Left ventricle myocardium inferior (tissue), 1 donor: ENCODE measurements around the gene PEAR1. TPM values are rescaled to one million over a fixed set of nuclear protein-coding genes. Genes with fewer than 3 reads are reported as not detected.

Source experiments
- DNase-seq: peaks from one replicate; pipeline ENCODE4 v3.0.0-alpha.2; 2020
- H3K27ac ChIP-seq: fragments of 200-600 bp; replicated peaks from 2 replicates; pipeline ENCODE4 v1.8.0; 2021
- H3K27me3 ChIP-seq: fragments of 200-600 bp; 2 replicates; pipeline ENCODE4 v1.8.0; 2021; ENCODE audit warnings: low read depth
- H3K36me3 ChIP-seq: fragments of 200-600 bp; 2 replicates; pipeline ENCODE4 v1.8.0; 2021
- H3K4me1 ChIP-seq: fragments of 200-600 bp; 2 replicates; pipeline ENCODE4 v1.8.0; 2021
- H3K4me3 ChIP-seq: fragments of 200-600 bp; 2 replicates; pipeline ENCODE4 v1.8.0; 2021; ENCODE audit warnings: mild to moderate bottlenecking, moderate library complexity
- H3K9me3 ChIP-seq: fragments of 200-600 bp; replicated peaks from 2 replicates; pipeline ENCODE4 v1.8.0; 2021
- intact Hi-C: fragments of 100-400 bp; cut with micrococcal nuclease; formaldehyde crosslinking; loops from one replicate; pipeline ENCODE4 v1.11.0; 2022
- total RNA-seq: library from RNA; stranded (reverse); fragmentation: NEBNext Ultra II Directional; extraction: Animal tissue kit (Norgen Biotek cat#: 25700); gene quantifications from one replicate; pipeline ENCODE4 v1.2.1, GENCODE V29; 2021
- TF ChIP-seq, protein P1 (sequence below): fragments of 200-600 bp; IDR thresholded peaks from 2 replicates; pipeline ENCODE4 v1.8.0; 2021; ENCODE audit warnings: antibody characterized with exemption, mild to moderate bottlenecking, borderline replicate concordance
- donor health status: DM: no; HTN: yes; CAD: no; lungs with severe emphysema.

PEAR1 gene
- total RNA-seq, 1 donor from 2014 or later: 7.1 TPM

DNA sequence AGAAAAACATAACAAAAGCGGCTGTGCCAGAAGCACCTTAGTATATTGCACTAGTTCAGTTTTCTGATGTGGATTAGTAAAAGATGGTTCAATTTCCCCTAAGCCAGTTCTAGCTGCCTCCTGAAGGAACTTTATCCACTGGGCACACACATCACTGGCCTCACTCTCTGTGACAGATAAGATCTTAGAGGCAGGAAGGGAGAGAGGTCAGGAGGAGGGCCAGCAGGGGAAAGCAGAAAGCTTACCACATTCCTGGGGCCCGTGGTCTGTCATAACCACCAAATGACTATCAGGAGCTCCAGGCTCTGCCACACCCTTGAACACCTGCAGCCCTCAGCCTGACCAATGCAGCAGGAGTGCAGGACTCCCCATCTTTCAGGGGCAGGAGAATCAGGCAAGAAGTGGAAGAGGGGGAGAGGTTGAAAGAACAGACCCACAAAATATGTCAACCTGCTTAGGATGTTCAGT is 64.8 kb downstream of the PEAR1 start:
- H3K36me3 ChIP-seq: peaks cover 97% of the 10 kb centered on the region
- intact Hi-C loops: no loop called here

DNA sequence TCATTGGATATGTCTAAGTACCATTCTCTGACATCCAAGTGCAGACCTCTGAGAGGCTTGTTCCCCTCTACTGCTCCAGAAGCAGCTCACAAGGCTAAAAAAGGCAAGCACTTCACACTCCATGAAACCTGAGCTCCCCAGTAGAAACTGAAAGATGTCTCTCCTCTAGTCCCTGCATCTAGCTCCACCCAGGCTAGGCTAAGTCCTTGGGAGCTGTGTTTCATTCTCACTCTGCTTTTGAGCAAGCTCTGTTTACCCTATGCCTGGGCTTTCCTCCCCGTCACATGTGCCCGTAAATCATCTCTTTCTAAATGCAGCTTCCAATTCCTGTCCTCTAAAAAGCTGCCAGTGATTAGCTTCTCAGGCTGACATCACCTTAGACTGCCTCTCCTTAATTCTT is 65.9 kb downstream of the PEAR1 start:
- peaks cover 93% of the 10 kb centered on the region for H3K36me3 ChIP-seq
- H3K4me3 ChIP-seq: no peak overlapping the region
- intact Hi-C loops: no loop called here
- TF ChIP-seq, protein P1, sequence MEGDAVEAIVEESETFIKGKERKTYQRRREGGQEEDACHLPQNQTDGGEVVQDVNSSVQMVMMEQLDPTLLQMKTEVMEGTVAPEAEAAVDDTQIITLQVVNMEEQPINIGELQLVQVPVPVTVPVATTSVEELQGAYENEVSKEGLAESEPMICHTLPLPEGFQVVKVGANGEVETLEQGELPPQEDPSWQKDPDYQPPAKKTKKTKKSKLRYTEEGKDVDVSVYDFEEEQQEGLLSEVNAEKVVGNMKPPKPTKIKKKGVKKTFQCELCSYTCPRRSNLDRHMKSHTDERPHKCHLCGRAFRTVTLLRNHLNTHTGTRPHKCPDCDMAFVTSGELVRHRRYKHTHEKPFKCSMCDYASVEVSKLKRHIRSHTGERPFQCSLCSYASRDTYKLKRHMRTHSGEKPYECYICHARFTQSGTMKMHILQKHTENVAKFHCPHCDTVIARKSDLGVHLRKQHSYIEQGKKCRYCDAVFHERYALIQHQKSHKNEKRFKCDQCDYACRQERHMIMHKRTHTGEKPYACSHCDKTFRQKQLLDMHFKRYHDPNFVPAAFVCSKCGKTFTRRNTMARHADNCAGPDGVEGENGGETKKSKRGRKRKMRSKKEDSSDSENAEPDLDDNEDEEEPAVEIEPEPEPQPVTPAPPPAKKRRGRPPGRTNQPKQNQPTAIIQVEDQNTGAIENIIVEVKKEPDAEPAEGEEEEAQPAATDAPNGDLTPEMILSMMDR: no peak
- no peaks in the 10 kb centered on the region for H3K27me3 ChIP-seq
- H3K4me1 ChIP-seq: peaks cover 5% of the 10 kb centered on the region
- no peaks in the 10 kb centered on the region for H3K9me3 ChIP-seq
- DNase-seq: no peak
- no peak overlapping the region for H3K27ac ChIP-seq

More for the DNA sequence above, 64.8 kb downstream of the PEAR1 start:
- Histone ChIP-seq H3K9me3 (no peaks in the 10 kb centered on the region), H3K27me3 (no peaks in the 10 kb centered on the region), H3K4me1 (no peaks in the 10 kb centered on the region), H3K27ac (no peak overlapping the region), H3K4me3 (no peak overlapping the region)
- TF ChIP-seq, protein P1: no peak
- DNase-seq: no peak

DNA sequence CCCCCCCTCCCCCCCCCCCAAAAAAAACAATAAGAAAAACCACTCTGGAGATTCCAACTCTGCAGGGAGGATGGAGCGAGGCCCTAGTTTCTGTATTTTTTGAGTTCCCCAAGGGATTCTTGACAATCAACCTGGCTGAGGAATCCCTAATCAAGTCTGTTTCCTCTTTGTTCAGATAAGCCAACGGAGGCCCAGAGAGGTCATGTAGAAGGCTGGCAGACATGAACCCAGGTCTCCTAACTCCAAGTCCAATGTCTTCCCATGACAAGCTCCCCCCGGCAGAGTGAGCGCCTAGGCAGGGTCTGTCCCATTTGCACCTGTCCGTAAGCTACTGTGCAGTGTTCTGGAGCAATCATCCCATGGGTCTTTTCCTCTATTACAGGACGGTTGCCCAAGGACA is 66.4 kb downstream of the PEAR1 start:
- Histone ChIP-seq H3K4me1 (peaks cover 5% of the 10 kb centered on the region), H3K27ac (no peak overlapping the region), H3K27me3 (no peaks in the 10 kb centered on the region), H3K36me3 (peaks cover 87% of the 10 kb centered on the region), H3K4me3 (no peak overlapping the region), H3K9me3 (no peaks in the 10 kb centered on the region)
- intact Hi-C loops: no loop called here
- DNase-seq: no peak
- TF ChIP-seq, protein P1: no peak

DNA sequence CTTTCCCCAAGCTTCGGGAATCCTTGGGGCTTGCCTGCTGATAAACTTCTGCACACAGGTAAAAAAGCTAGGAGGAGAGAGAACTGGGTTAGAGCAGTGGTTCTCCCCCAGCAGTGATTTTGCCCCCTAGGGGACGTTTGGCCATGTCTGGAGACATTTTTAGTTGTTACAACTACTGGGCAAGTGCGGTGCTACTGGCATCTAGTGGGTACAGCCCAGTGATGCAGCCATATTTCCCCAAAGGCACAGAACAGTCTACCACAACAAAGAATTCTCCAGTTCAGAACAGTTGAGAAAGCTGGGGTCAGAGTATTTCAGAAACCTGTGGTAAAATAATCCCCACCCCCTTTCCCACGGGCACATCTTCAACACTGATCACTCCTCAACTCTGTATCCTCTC is 68.2 kb downstream of the PEAR1 start:
- no peak overlapping the region for H3K4me3 ChIP-seq

DNA sequence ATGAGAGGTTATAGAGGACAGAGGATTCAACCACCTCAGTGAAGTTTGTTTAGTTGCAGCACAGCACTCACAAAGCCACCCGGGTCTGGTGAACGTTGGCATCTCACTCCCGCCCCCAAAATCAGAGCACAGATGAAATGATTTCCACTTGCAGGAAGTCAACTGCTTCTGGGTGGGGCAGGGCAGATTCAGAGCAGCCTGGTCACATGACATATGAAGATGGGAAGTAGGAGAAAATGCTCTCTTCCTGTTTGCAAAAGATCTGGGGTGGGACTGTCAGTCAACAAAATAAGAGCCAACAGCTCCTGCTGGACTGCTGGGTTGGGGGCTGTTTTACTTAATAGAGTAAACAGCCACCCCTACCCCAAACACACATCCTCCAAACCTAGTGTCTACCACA is 70.1 kb downstream of the PEAR1 start:
- no peaks in the 10 kb centered on the region for H3K27me3 ChIP-seq
- intact Hi-C loops: no loop called here
- H3K27ac ChIP-seq: no peak overlapping the region
- H3K4me3 ChIP-seq: no peak overlapping the region
- peaks cover 5% of the 10 kb centered on the region for H3K4me1 ChIP-seq
- H3K36me3 ChIP-seq: peaks cover 84% of the 10 kb centered on the region
- peak; percentile 22 for DNase-seq
- TF ChIP-seq, protein P1: no peak
- no peaks in the 10 kb centered on the region for H3K9me3 ChIP-seq

More for the DNA sequence above, 68.2 kb downstream of the PEAR1 start:
- intact Hi-C loops: no loop called here
- H3K27ac ChIP-seq: no peak overlapping the region
- H3K36me3 ChIP-seq: peaks cover 85% of the 10 kb centered on the region
- no peaks in the 10 kb centered on the region for H3K27me3 ChIP-seq
- TF ChIP-seq, protein P1: no peak
- no peak for DNase-seq
- H3K9me3 ChIP-seq: no peaks in the 10 kb centered on the region
- peaks cover 5% of the 10 kb centered on the region for H3K4me1 ChIP-seq

DNA sequence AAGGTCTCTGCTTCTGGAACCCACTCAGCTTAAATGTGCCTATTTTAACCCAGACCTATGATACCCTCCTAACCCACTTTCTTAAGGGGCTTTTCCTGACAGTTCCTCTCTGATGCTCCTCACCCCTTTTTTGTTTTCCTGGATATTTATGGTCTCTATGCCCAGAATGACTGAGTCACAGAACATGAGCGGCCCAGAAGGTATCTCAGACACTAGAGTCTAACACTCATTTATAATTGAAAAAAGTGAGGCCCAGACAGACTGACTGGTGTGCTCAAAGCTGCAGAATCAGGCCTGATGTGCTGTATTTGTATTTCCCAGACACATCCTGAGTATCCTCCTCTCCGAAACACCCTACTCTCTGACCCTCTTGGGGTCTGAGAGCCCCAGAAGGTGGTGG is 70.9 kb downstream of the PEAR1 start:
- Histone ChIP-seq H3K27me3 (no peaks in the 10 kb centered on the region), H3K36me3 (peaks cover 81% of the 10 kb centered on the region), H3K27ac (no peak overlapping the region), H3K4me3 (no peak overlapping the region), H3K9me3 (no peaks in the 10 kb centered on the region), H3K4me1 (peaks cover 5% of the 10 kb centered on the region)
- TF ChIP-seq, protein P1: no peak
- DNase-seq: no peak
- intact Hi-C loops: no loop called here
